Ishikawa (cell line): Measurements from ENCODE around the gene PRCD.

Source experiments
- CEBPB ChIP-seq: IDR thresholded peaks from 2 replicates; pipeline ENCODE4 v1.6.1; 2012
- CREB1 ChIP-seq: IDR thresholded peaks from 2 replicates; pipeline ENCODE4 v1.6.1; 2012; ENCODE audit warnings: low read depth
- EP300 ChIP-seq: IDR thresholded peaks from 2 replicates; pipeline ENCODE4 v1.6.1; 2012; ENCODE audit warnings: borderline replicate concordance
- FOXM1 ChIP-seq: IDR thresholded peaks from 2 replicates; pipeline ENCODE4 v1.6.1; 2012; ENCODE audit warnings: low read depth, borderline replicate concordance
- NFIC ChIP-seq: IDR thresholded peaks from 2 replicates; pipeline ENCODE4 v1.6.1; 2012
- RAD21 ChIP-seq: IDR thresholded peaks from 2 replicates; pipeline ENCODE4 v1.6.1; 2012; ENCODE audit warnings: low read depth
- TEAD4 ChIP-seq: IDR thresholded peaks from 2 replicates; pipeline ENCODE4 v1.6.1; 2012
- TF ChIP-seq, protein P1 (sequence below): IDR thresholded peaks from 2 replicates; pipeline ENCODE4 v1.6.1; 2012
- TF ChIP-seq, protein P2 (sequence below): IDR thresholded peaks from 2 replicates; pipeline ENCODE4 v1.6.1; 2012; ENCODE audit warnings: low read depth, mild to moderate bottlenecking

DNA sequence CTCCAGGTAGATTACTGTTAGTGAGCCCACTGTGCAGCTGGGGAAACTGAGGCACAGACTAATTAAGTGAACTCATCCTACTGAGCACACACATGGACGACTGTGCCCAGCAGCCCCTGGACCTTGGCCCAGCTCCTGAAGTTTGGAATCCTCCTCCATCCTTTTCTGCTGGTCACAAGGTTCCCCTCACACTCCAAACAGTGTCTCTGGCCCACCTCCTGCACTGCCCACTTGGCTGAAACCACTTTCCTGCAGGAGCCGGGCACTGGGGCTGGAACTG, 42.2 kb upstream of the PRCD start:
- TF ChIP-seq CEBPB (no peak), CREB1 (no peak), TEAD4 (no peak), EP300 (no peak), FOXM1 (no peak), NFIC (no peak), RAD21 (no peak)
- TF ChIP-seq, protein P1, sequence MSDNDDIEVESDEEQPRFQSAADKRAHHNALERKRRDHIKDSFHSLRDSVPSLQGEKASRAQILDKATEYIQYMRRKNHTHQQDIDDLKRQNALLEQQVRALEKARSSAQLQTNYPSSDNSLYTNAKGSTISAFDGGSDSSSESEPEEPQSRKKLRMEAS, result no peak
- TF ChIP-seq, protein P2, sequence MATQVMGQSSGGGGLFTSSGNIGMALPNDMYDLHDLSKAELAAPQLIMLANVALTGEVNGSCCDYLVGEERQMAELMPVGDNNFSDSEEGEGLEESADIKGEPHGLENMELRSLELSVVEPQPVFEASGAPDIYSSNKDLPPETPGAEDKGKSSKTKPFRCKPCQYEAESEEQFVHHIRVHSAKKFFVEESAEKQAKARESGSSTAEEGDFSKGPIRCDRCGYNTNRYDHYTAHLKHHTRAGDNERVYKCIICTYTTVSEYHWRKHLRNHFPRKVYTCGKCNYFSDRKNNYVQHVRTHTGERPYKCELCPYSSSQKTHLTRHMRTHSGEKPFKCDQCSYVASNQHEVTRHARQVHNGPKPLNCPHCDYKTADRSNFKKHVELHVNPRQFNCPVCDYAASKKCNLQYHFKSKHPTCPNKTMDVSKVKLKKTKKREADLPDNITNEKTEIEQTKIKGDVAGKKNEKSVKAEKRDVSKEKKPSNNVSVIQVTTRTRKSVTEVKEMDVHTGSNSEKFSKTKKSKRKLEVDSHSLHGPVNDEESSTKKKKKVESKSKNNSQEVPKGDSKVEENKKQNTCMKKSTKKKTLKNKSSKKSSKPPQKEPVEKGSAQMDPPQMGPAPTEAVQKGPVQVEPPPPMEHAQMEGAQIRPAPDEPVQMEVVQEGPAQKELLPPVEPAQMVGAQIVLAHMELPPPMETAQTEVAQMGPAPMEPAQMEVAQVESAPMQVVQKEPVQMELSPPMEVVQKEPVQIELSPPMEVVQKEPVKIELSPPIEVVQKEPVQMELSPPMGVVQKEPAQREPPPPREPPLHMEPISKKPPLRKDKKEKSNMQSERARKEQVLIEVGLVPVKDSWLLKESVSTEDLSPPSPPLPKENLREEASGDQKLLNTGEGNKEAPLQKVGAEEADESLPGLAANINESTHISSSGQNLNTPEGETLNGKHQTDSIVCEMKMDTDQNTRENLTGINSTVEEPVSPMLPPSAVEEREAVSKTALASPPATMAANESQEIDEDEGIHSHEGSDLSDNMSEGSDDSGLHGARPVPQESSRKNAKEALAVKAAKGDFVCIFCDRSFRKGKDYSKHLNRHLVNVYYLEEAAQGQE, result no peak
